ENCODE results near the gene UBR3. TPM values are rescaled to one million over a fixed set of nuclear protein-coding genes. Genes with fewer than 3 reads are reported as not detected.

The UBR3 gene
- total and polyA plus RNA-seq, 2 experiments from 2014 or later = 10.7 to 28.0 TPM

- H3K4me1 ChIP-seq (ENCODE audit: insufficient read depth) = no peaks in the 10 kb centered on the region
- H3K79me2 ChIP-seq (replicated peaks; ENCODE audit: insufficient read depth) = no peaks in the 10 kb centered on the region
- no peaks in the 10 kb centered on the region for H3K9me3 Mint-ChIP-seq
- no peak overlapping the region for H3K4me2 ChIP-seq
- no peak overlapping the region for H3K4me3 ChIP-seq
- no peak overlapping the region for H3K27ac ChIP-seq (ENCODE audit: low read depth)
- H2AFZ ChIP-seq = no peak overlapping the region
- H3F3A ChIP-seq (replicated peaks; ENCODE audit: low read depth) = no peaks in the 10 kb centered on the region
- no peaks in the 10 kb centered on the region for H3K27me3 ChIP-seq (ENCODE audit: insufficient read depth)
- ATAC-seq = no peak
- no peak for TF ChIP-seq EZH2phosphoT487 (IDR thresholded peaks at IDR 0.05; ENCODE audit: unreplicated experiment)
- TF ChIP-seq, protein P1, sequence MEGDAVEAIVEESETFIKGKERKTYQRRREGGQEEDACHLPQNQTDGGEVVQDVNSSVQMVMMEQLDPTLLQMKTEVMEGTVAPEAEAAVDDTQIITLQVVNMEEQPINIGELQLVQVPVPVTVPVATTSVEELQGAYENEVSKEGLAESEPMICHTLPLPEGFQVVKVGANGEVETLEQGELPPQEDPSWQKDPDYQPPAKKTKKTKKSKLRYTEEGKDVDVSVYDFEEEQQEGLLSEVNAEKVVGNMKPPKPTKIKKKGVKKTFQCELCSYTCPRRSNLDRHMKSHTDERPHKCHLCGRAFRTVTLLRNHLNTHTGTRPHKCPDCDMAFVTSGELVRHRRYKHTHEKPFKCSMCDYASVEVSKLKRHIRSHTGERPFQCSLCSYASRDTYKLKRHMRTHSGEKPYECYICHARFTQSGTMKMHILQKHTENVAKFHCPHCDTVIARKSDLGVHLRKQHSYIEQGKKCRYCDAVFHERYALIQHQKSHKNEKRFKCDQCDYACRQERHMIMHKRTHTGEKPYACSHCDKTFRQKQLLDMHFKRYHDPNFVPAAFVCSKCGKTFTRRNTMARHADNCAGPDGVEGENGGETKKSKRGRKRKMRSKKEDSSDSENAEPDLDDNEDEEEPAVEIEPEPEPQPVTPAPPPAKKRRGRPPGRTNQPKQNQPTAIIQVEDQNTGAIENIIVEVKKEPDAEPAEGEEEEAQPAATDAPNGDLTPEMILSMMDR (conservative IDR thresholded peaks at IDR 0.05; ENCODE audit: low read depth in 2 of 2) = no peak
- TF ChIP-seq ZNF114 (CRISPR knock-in tag; IDR thresholded peaks at IDR 0.05) = no peak
- TF ChIP-seq JUNB (IDR thresholded peaks at IDR 0.05; ENCODE audit: unreplicated experiment) = no peak
- TF ChIP-seq REST (IDR thresholded peaks at IDR 0.05; ENCODE audit: unreplicated experiment) = no peak
- no peak for TF ChIP-seq ZNF462 (CRISPR knock-in tag; IDR thresholded peaks at IDR 0.05)
- H3K27me3 Mint-ChIP-seq (ENCODE audit: insufficient read depth, low read depth, poor library complexity) = peaks cover 2% of the 10 kb centered on the region
- 0 out of 2 replicates have a peak, but pooled peaks cover 3% of the 10 kb centered on the region for H3K9me2 ChIP-seq (ENCODE audit: insufficient read depth)
- H4K20me1 ChIP-seq (replicated peaks; ENCODE audit: insufficient read depth) = no peaks in the 10 kb centered on the region
- no peaks in the 10 kb centered on the region; the same call in 2 of the 3 replicates for H3K4me1 Mint-ChIP-seq
- H3K27ac Mint-ChIP-seq = no peak overlapping the region
- no peaks in the 10 kb centered on the region for H3K36me3 ChIP-seq (ENCODE audit: insufficient read depth)
- no peak overlapping the region for H3K4me3 Mint-ChIP-seq
- DNase-seq (ENCODE audit: low spot score) = no peak
- no peaks in the 10 kb centered on the region for H3K36me3 Mint-ChIP-seq (ENCODE audit: low read depth)
Observed at GRCh38 chr2:169778446-169778845, 48.8 kb upstream of the UBR3 start.

All from GM23338 (cell line).